Kidney epithelial cell (primary cell): ENCODE data around the gene IZUMO1. TPM values are rescaled to one million over a fixed set of nuclear protein-coding genes. Genes with fewer than 3 reads are reported as not detected.

Source experiments
- DNase-seq: peaks from one replicate; pipeline ENCODE4 v3.0.0-alpha.2; 2010; ENCODE audit warnings: low read depth
- H3K27me3 ChIP-seq: 2 replicates; pipeline ENCODE4 v1.6.0; 2011; ENCODE audit warnings: low read length; ENCODE audit not compliant: control insufficient read depth, insufficient read depth
- H3K36me3 ChIP-seq: 2 replicates; pipeline ENCODE4 v1.5.1; 2011; ENCODE audit warnings: low read length; ENCODE audit not compliant: control insufficient read depth, insufficient read depth
- H3K4me3 ChIP-seq: 2 replicates; pipeline ENCODE4 v1.5.1; 2011; ENCODE audit warnings: low read depth, mild to moderate bottlenecking, control low read depth, low read length
- total RNA-seq: library from RNA; depleted of rRNA; stranded (reverse); fragments of >200 nt; gene quantifications from 2 replicates; pipeline ENCODE4 v1.2.3, GENCODE V29; 2015
- TF ChIP-seq, protein P1 (sequence below): IDR thresholded peaks from 2 replicates; pipeline ENCODE4 v1.5.1; 2011; ENCODE audit warnings: mild to moderate bottlenecking, moderate library complexity, low read length, control low read depth, inconsistent platforms; ENCODE audit not compliant: insufficient read depth, poor library complexity, severe bottlenecking

Gene IZUMO1
- total RNA-seq, 1 donor from 2014 or later: 0.25 TPM

- Histone ChIP-seq H3K4me3 (no peak overlapping the region), H3K27me3 (no peaks in the 10 kb centered on the region), H3K36me3 (no peaks in the 10 kb centered on the region)
- TF ChIP-seq, protein P1, sequence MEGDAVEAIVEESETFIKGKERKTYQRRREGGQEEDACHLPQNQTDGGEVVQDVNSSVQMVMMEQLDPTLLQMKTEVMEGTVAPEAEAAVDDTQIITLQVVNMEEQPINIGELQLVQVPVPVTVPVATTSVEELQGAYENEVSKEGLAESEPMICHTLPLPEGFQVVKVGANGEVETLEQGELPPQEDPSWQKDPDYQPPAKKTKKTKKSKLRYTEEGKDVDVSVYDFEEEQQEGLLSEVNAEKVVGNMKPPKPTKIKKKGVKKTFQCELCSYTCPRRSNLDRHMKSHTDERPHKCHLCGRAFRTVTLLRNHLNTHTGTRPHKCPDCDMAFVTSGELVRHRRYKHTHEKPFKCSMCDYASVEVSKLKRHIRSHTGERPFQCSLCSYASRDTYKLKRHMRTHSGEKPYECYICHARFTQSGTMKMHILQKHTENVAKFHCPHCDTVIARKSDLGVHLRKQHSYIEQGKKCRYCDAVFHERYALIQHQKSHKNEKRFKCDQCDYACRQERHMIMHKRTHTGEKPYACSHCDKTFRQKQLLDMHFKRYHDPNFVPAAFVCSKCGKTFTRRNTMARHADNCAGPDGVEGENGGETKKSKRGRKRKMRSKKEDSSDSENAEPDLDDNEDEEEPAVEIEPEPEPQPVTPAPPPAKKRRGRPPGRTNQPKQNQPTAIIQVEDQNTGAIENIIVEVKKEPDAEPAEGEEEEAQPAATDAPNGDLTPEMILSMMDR: no peak
- no peak for DNase-seq
Measured at GRCh38 chr19:48716562-48717291, 30.0 kb downstream of the IZUMO1 start.

GRCh38 chr19:48715681-48716171 lies 31.0 kb downstream of the IZUMO1 start:
- TF ChIP-seq, protein P1: no peak
- no peak for DNase-seq
- no peaks in the 10 kb centered on the region for H3K27me3 ChIP-seq
- no peaks in the 10 kb centered on the region for H3K36me3 ChIP-seq
- H3K4me3 ChIP-seq: no peak overlapping the region

GRCh38 chr19:48714759-48715675 lies 31.7 kb downstream of the IZUMO1 start:
- no peaks in the 10 kb centered on the region for H3K36me3 ChIP-seq
- peak overlapping the region; percentile 46 for H3K4me3 ChIP-seq
- H3K27me3 ChIP-seq: no peaks in the 10 kb centered on the region
- no peak for DNase-seq
- TF ChIP-seq, protein P1: no peak

- no peaks in the 10 kb centered on the region for H3K36me3 ChIP-seq
- H3K4me3 ChIP-seq: peak overlapping the region; percentile 83
- no peaks in the 10 kb centered on the region for H3K27me3 ChIP-seq
- TF ChIP-seq, protein P1: no peak
- DNase-seq: peak; percentile 97
Measured at GRCh38 chr19:48713864-48714755, 32.6 kb downstream of the IZUMO1 start.

GRCh38 chr19:48713041-48713863 lies 33.5 kb downstream of the IZUMO1 start:
- Histone ChIP-seq H3K4me3 (peak overlapping the region; percentile 83), H3K27me3 (no peaks in the 10 kb centered on the region), H3K36me3 (no peaks in the 10 kb centered on the region)
- no peak for DNase-seq
- TF ChIP-seq, protein P1: peak; percentile 36
